ENCODE data around the gene SFXN1. TPM values are rescaled to one million over a fixed set of nuclear protein-coding genes. Genes with fewer than 3 reads are reported as not detected.

The SFXN1 gene
- total and polyA plus RNA-seq, 4 donors: 47.3 to 241 (median 53.7) TPM

GRCh38 chr5:175513726-175514125 is 35.4 kb downstream of the SFXN1 start:
- Histone ChIP-seq H3K27me3 (ENCODE audit: control insufficient read depth in 4 of 4, insufficient read depth in 4 of 4, low read length in 3 of 4) (no peaks in the 10 kb centered on the region), H3K9ac (ENCODE audit: low read depth in 1 of 2, low read length in 2 of 2) (no peak overlapping the region), H3K4me3 (ENCODE audit: low read depth in 1 of 3, low read length in 3 of 3) (no peak overlapping the region), H3K9me3 (ENCODE audit: control insufficient read depth in 4 of 4, low read length in 3 of 4) (no peaks in the 10 kb centered on the region), H3K4me1 (ENCODE audit: control insufficient read depth in 4 of 4, insufficient read depth in 4 of 4, low read length in 3 of 4) (no peaks in the 10 kb centered on the region), H3K36me3 (ENCODE audit: control insufficient read depth in 4 of 4, insufficient read depth in 3 of 4, low read depth in 1 of 4, low read length in 3 of 4) (peaks cover 10 to 89% (median 79%) of the 10 kb centered on the region in 4 donors), H3K27ac (ENCODE audit: low read depth in 1 of 2, low read length in 2 of 2) (no peak overlapping the region)
- TF ChIP-seq MAX (IDR thresholded peaks at IDR 0.05): no peak
- no peak for TF ChIP-seq FOXA2 (IDR thresholded peaks at IDR 0.05)
- no peak for TF ChIP-seq ATF3 (IDR thresholded peaks at IDR 0.05)
- no peak for TF ChIP-seq SP1 (IDR thresholded peaks at IDR 0.05)
- no peak for TF ChIP-seq NR2F2 (IDR thresholded peaks at IDR 0.05)
- no peak for TF ChIP-seq REST (IDR thresholded peaks at IDR 0.05)
- no peak for TF ChIP-seq TAF1 (conservative IDR thresholded peaks at IDR 0.05)
- no peak for TF ChIP-seq FOXA1 (IDR thresholded peaks at IDR 0.05)
- TF ChIP-seq GABPA (IDR thresholded peaks at IDR 0.05 in 1 of 2, conservative IDR thresholded peaks at IDR 0.05 in 1 of 2): no peak
- DNase-seq (ENCODE audit: low spot score): no peak
- 95% methylated on average over 7 of the region's 7 CpGs for WGBS

GRCh38 chr5:175516933-175517823 is 38.8 kb downstream of the SFXN1 start:
- Histone ChIP-seq H3K4me3 (ENCODE audit: low read depth in 1 of 3, low read length in 3 of 3) (no peak overlapping the region), H3K36me3 (ENCODE audit: control insufficient read depth in 4 of 4, insufficient read depth in 3 of 4, low read depth in 1 of 4, low read length in 3 of 4) (peaks cover 8 to 80% (median 75%) of the 10 kb centered on the region in 4 donors)

More at GRCh38 chr5:175516933-175517823, 38.8 kb downstream of the SFXN1 start:
- no peaks in the 10 kb centered on the region for H3K4me1 ChIP-seq (ENCODE audit: control insufficient read depth in 4 of 4, insufficient read depth in 4 of 4, low read length in 3 of 4)
- H3K27ac ChIP-seq (ENCODE audit: low read depth in 1 of 2, low read length in 2 of 2): no peak overlapping the region
- TF ChIP-seq SP1 (IDR thresholded peaks at IDR 0.05) (no peak), JUND (IDR thresholded peaks at IDR 0.05) (no peak), RXRA (IDR thresholded peaks at IDR 0.05) (no peak), HNF4A (conservative IDR thresholded peaks at IDR 0.05) (no peak), EGR1 (IDR thresholded peaks at IDR 0.05; ENCODE audit: low read depth in 2 of 2) (no peak), FOXA1 (IDR thresholded peaks at IDR 0.05) (no peak), CTCF (IDR thresholded peaks at IDR 0.05; ENCODE audit: low read depth, low read length, missing input control) (no peak), TAF1 (conservative IDR thresholded peaks at IDR 0.05) (no peak), REST (IDR thresholded peaks at IDR 0.05) (no peak)
- 97% methylated on average over 10 of the region's 10 CpGs for WGBS
- H3K9me3 ChIP-seq (ENCODE audit: control insufficient read depth in 4 of 4, low read length in 3 of 4): no peaks in the 10 kb centered on the region
- no peak for DNase-seq (ENCODE audit: low spot score)
- H3K9ac ChIP-seq (ENCODE audit: low read depth in 1 of 2, low read length in 2 of 2): no peak overlapping the region
- H3K27me3 ChIP-seq (ENCODE audit: control insufficient read depth in 4 of 4, insufficient read depth in 4 of 4, low read length in 3 of 4): no peaks in the 10 kb centered on the region

Data from liver (tissue), 9 donors.